Uterine smooth muscle cell (primary cell): Measurements from ENCODE around the gene SUPT20H. TPM values are rescaled to one million over a fixed set of nuclear protein-coding genes. Genes with fewer than 3 reads are reported as not detected.

ENCODE experiments used
- total RNA-seq: library from RNA; depleted of rRNA; stranded (reverse); fragments of >200 nt; gene quantifications from 2 replicates; pipeline ENCODE4 v1.2.3, GENCODE V29; 2014

SUPT20H gene
- 50.5 and 56.8 TPM in 2 replicates for total RNA-seq

GRCh38 chr13:37058910-37059847 is at the start of gene SUPT20H:
SUPT20H (minus strand) TSS chr13:37059688; CDS start chr13:37051490, 8,198 bp downstream.

GRCh38 chr13:37105251-37105714 is 45.8 kb upstream of the SUPT20H start, which contains the start of gene CSNK1A1L:
CSNK1A1L (minus strand) TSS chr13:37105664; CDS start chr13:37105256, 408 bp downstream.

GRCh38 chr13:36999054-36999714 is 60.3 kb downstream of the SUPT20H start, which contains the start of gene ALG5:
ALG5 (minus strand) TSS chr13:36999340; CDS start chr13:36999300, 40 bp downstream.

Other genes with a start within 250 kb of the SUPT20H start
- 1.9 and 2.3 TPM in 2 replicates for gene RFXAP, start 240.5 kb downstream of the SUPT20H start, total RNA-seq
- 2.1 and 3.1 TPM in 2 replicates for gene SMAD9, start 139.4 kb downstream of the SUPT20H start, total RNA-seq
- 42.4 and 51.0 TPM in 2 replicates for gene ALG5, start 60.3 kb downstream of the SUPT20H start, total RNA-seq
- gene EXOSC8, start 58.9 kb downstream of the SUPT20H start, total RNA-seq, result 30.4 and 68.0 TPM in 2 replicates
- gene CSNK1A1L, start 46.0 kb upstream of the SUPT20H start, total RNA-seq, result not detected in 2 replicates